PFSK-1 (cell line): Measurements from ENCODE around the gene EVI2A.

ENCODE experiments used
- FOXP2 ChIP-seq: optimal IDR thresholded peaks from 2 replicates; pipeline ENCODE3; 2011; ENCODE audit warnings: borderline replicate concordance, control low read depth, inconsistent platforms; ENCODE audit not compliant: insufficient read depth; ENCODE audit errors: extremely low read length, extremely low read depth
- POLR2AphosphoS5 ChIP-seq: IDR thresholded peaks from 2 replicates; pipeline ENCODE4 v1.6.1; 2012; ENCODE audit warnings: low read depth, mild to moderate bottlenecking, control low read depth, low read length, moderate library complexity
- SIN3A ChIP-seq: IDR thresholded peaks from 2 replicates; pipeline ENCODE4 v1.6.1; 2012; ENCODE audit warnings: mild to moderate bottlenecking, low read length, moderate library complexity, borderline replicate concordance; ENCODE audit not compliant: insufficient read depth
- TAF1 ChIP-seq: IDR thresholded peaks from 2 replicates; pipeline ENCODE4 v1.6.1; 2012; ENCODE audit warnings: low read length, control low read depth, borderline replicate concordance; ENCODE audit not compliant: insufficient read depth
- TF ChIP-seq, protein P1 (sequence below), 2 experiments: IDR thresholded peaks; 2 replicates each; pipeline versions ENCODE4 v1.6.1 to v1.8.0; 2011 to 2012; ENCODE audit warnings: low read depth in 2 of 2, low read length in 2 of 2, control low read depth in 1 of 2, inconsistent platforms in 1 of 2, mild to moderate bottlenecking in 1 of 2, moderate library complexity in 1 of 2; ENCODE audit not compliant: insufficient read depth in 1 of 2

EVI2A gene

DNA sequence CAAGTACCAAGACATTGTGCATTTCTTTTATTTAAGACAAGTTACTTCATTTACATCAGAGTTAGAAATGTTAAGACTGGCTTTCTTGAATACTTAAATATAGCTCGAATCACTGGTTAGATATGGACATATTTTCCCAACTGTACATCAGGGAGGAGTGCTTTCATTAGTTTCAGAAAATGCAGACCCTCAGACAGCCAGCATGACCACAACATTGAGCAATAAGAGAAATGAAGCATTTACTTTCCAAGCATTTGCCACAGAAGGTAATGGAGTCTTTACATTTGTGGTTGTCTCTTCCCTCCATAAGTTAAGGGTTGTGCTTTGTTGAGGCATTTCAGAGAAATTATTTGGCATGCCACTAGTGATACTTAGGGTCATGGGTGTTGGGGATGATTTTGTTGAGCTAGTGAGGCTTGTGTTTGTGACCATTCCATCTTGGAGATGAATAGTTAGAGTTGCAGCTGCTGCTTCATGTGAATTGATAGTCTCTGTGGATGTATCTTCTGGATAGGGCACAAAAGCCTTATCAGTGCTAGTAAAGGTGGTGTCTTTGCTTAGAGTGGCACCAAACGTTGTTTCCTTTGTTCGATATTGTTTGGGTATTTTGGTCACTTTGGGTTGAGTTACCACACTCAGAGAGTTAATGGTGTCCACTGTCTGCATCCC lies 26.5 kb downstream of the EVI2A start:
- no peak for TF ChIP-seq TAF1
- no peak for TF ChIP-seq POLR2AphosphoS5
- TF ChIP-seq, protein P1, sequence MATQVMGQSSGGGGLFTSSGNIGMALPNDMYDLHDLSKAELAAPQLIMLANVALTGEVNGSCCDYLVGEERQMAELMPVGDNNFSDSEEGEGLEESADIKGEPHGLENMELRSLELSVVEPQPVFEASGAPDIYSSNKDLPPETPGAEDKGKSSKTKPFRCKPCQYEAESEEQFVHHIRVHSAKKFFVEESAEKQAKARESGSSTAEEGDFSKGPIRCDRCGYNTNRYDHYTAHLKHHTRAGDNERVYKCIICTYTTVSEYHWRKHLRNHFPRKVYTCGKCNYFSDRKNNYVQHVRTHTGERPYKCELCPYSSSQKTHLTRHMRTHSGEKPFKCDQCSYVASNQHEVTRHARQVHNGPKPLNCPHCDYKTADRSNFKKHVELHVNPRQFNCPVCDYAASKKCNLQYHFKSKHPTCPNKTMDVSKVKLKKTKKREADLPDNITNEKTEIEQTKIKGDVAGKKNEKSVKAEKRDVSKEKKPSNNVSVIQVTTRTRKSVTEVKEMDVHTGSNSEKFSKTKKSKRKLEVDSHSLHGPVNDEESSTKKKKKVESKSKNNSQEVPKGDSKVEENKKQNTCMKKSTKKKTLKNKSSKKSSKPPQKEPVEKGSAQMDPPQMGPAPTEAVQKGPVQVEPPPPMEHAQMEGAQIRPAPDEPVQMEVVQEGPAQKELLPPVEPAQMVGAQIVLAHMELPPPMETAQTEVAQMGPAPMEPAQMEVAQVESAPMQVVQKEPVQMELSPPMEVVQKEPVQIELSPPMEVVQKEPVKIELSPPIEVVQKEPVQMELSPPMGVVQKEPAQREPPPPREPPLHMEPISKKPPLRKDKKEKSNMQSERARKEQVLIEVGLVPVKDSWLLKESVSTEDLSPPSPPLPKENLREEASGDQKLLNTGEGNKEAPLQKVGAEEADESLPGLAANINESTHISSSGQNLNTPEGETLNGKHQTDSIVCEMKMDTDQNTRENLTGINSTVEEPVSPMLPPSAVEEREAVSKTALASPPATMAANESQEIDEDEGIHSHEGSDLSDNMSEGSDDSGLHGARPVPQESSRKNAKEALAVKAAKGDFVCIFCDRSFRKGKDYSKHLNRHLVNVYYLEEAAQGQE (IDR thresholded peaks at IDR 0.05; ENCODE audit: insufficient read depth in 1 of 2, low read depth in 2 of 2, low read length in 2 of 2), result no peak

DNA sequence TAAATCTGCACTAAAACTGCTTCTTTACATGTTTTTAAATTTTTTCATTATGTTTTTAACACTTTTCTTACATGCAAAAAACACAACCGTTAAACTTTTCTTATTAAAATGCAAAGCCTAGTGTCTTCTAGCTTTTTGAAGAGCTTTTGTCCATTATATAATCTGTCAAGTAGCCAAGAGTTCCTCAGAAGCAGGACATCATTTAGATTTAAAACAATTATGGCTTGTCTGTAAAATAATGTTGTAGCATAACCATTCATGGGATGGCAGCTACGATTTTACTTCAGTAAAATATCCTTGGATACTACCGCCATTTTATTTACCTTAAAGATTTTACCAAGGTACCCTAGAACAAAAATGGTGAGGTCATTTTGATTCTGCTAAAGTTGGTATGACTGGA lies 27.2 kb downstream of the EVI2A start:
- TF ChIP-seq, protein P1 (IDR thresholded peaks at IDR 0.05; ENCODE audit: insufficient read depth in 1 of 2, low read depth in 2 of 2, low read length in 2 of 2), result no peak
- TF ChIP-seq TAF1 (no peak), FOXP2 (no peak), SIN3A (no peak), POLR2AphosphoS5 (no peak)

DNA sequence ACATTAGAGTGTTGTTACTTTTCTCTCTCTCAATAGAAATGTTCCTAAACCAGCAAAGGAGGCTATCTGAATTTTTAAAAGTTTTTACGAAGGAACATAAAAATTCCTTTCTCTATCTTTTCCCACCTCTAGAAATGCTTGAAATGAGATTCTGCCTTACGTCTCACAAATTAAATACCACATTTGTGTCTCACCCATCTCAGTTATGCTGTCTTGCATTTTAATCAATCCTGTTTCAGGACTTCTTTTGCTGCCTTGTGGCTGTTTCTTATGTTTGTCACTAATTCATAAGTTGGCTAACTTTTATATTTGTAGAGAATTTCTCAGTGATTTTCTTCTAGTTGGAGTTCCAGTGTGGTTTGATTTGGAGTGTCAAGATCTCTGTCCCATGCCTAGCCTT lies 27.8 kb downstream of the EVI2A start:
- TF ChIP-seq FOXP2, result no peak
- TF ChIP-seq POLR2AphosphoS5, result no peak
- TF ChIP-seq, protein P1 (IDR thresholded peaks at IDR 0.05; ENCODE audit: insufficient read depth in 1 of 2, low read depth in 2 of 2, low read length in 2 of 2), result no peak
- no peak for TF ChIP-seq TAF1
- TF ChIP-seq SIN3A, result no peak

DNA sequence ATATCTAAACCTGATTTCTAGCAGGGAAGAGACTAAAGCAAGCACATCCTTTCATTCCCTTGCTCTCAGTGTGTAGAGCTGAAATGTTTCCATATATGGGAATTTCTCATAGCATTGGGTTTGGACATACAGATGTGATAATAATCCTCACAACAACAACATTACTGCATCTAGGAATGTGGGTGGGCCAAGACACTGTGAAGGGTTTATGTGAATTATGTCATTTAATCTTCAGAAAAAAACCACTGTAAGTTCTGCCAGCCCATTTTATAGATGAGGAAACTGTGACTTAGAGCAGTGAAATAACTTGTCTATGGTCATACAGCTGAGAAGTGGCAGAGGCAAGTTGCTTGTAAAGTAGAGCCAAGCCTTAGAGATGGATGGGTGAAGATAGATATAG lies 29.6 kb downstream of the EVI2A start:
- TF ChIP-seq, protein P1 (IDR thresholded peaks at IDR 0.05; ENCODE audit: insufficient read depth in 1 of 2, low read depth in 2 of 2, low read length in 2 of 2), result no peak
- TF ChIP-seq SIN3A (no peak), TAF1 (no peak), FOXP2 (no peak)

DNA sequence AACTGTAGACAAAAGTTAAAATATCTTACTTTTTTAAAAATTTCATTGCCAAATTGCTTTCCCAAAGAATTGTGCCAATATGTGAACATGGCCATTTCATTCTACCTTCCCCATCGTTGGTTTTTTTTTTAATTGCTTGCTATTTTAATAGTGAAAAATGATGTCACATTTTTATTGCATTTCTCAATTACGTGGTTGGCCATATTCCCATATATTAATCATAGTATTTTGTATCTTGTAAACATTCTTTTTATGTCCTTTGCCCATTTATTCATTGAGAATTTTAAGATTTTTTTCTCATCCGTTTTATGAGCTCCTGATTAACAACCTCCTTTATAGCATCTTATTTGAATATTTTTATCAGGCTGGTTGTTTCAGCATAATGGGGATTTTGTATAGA lies 31.6 kb downstream of the EVI2A start:
- TF ChIP-seq TAF1 (no peak), SIN3A (no peak), FOXP2 (no peak), POLR2AphosphoS5 (no peak)
- TF ChIP-seq, protein P1 (IDR thresholded peaks at IDR 0.05; ENCODE audit: insufficient read depth in 1 of 2, low read depth in 2 of 2, low read length in 2 of 2), result no peak
